ENCODE measurements around the gene ASB5.
"Not testable (repeated sequence)": the region's sequence is repeated elsewhere in the genome, so short reads cannot be mapped to it uniquely, and the experiment has no call there.

GRCh38 chr4:176212351-176212750 is 56.7 kb downstream of the ASB5 start:
- not testable (repeated sequence) for TF ChIP-seq CTCF (conservative IDR thresholded peaks at IDR 0.05 in 1 of 2, IDR thresholded peaks at IDR 0.05 in 1 of 2; ENCODE audit: low read depth in 1 of 2, low read length in 2 of 2); EZH2 (IDR thresholded peaks at IDR 0.05; ENCODE audit: low read length, missing control alignments)

All from fibroblast of lung (primary cell).